RCC 7860 (cell line): ENCODE measurements around the gene LEMD2.

ENCODE experiments used
- DNase-seq: peaks from one replicate; pipeline ENCODE4 v3.0.0-alpha.2; 2015; ENCODE audit warnings: low spot score
- FAIRE-seq: peaks from 2 replicates; lab custom pipeline; 2012; peaks lifted over from hg19 to GRCh38; lab: Jason Lieb, UNC

The LEMD2 gene

DNA sequence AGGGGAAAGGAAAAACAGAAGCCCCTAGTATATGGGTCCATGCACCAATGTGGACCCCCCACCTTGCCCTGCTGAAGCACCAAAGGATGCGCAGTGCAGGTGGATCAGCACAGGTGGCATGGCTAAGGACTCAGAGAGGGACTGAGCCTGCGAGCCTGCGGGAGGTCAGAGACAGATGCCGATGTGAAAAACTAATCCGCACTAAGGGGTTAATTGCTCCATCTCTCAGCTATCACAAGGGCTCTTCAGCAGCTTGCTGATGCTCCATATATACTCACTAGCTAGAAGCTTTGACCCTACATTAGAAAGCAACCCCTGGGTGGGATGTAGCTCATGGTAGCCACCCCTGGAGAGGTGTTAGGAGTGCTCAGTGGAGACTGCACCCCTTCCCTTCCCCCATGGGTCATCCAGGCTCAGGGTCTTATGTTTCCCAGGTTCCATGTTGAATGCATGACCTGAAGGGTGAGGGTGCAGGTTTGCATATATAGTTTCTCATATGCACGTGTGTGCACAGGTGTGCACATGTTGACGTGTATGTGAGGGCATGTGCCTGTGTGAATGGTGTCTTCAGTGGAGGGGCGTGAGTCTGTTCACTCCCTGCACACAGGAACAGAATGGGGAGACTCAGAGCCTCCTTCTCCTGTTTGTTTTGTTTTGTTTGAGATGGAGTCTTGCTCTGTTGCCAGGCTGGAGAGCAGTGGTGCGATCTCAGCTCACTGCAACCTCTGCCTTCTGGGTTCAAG, 28.9 kb downstream of the LEMD2 start:
- FAIRE-seq (no peak), DNase-seq (no peak)

DNA sequence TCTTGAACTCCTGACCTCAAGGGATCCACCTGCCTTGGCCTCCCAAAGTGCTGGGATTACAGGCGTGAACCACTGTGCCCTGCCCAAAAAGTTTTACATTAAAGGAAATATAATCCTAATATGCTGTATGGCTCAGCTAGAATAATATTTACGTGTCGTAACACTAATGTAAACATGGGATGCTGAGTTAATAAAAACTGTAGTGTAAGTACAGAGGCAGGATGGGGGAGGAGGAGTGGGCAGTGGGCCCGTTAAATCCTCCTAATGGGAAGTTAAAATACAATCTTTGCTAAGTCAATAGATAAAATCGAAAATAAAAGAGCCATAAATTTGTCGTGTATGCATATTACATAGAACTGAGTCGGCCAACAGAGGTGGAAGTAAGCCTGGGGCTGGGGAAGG, 30.1 kb downstream of the LEMD2 start:
- DNase-seq, result no peak
- no peak for FAIRE-seq

DNA sequence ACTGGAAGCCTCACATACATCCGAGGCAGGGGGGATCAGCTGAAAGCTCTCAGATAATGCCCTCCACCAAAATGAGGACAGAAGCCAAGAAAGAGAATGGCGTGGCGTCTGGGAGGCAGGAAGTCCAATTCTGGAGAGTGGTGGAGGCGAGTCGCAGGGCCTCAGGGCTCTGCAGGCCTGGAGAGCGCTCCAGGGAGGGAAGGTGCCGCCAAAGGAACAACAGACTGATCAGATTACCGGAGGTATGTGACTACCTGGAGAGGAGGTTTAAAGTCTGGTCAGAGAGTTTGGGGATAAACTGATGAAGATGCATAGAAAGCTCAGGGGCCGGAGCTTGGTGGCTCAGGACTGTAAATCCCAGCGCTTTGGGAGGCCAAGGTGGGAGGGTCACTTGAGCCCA, 31.0 kb downstream of the LEMD2 start:
- FAIRE-seq, result no peak
- DNase-seq, result no peak

DNA sequence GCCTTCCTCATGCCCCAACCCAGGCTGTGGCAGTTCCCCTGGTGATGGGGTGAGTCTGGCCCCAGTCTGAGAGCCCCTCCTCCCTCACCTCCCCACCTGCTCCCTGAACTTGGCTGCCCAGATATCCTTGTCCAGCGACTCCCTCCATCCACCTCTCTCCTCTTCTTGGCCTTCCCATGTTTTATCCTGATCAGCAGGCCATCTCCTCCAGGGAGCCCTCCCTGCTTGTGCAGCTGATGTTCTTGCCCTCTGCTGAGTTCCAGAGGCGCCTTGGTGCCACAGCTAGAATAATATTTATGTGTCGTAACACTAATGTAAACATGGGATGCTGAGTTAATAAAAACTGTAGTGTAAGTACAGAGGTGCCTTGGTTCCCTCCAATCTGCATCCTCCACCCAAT, 31.8 kb downstream of the LEMD2 start:
- no peak for DNase-seq
- no peak for FAIRE-seq

DNA sequence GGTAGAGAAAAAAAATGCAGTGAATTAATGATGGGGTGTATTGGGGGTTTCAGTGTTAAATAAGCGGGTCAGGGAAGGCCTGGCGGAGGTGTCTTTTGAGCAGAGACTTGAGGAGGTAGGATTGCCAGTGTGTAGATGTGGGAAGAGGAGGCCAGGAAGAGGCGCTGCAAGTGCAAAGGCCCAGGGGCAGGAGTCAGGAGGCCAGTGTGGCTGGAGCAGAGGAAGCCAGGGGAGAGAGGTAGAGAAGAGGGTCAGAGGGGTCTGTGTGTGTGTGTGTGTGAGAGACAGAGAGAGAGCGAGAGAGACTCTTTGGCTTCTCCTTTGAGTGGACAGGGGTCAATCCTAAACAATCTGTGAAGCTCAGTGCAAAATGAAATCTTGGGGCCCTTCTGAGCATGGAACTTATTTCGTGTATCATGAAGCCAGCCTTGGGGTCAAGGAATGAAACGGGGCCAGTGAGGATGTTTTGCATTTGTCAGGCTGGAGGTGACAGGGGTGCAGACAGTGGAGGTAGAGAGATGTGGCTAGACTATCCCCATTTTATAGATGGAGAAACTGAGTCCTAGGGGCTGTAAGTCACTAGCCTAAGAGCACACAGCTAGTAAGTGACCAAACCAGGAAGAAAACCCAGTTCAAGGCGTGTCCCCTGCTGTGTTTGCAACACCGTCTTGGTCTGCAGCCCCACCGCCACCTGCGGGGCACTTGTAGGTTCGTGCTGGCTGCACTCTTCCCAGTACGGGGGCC, 32.5 kb downstream of the LEMD2 start:
- FAIRE-seq (no peak), DNase-seq (no peak)

DNA sequence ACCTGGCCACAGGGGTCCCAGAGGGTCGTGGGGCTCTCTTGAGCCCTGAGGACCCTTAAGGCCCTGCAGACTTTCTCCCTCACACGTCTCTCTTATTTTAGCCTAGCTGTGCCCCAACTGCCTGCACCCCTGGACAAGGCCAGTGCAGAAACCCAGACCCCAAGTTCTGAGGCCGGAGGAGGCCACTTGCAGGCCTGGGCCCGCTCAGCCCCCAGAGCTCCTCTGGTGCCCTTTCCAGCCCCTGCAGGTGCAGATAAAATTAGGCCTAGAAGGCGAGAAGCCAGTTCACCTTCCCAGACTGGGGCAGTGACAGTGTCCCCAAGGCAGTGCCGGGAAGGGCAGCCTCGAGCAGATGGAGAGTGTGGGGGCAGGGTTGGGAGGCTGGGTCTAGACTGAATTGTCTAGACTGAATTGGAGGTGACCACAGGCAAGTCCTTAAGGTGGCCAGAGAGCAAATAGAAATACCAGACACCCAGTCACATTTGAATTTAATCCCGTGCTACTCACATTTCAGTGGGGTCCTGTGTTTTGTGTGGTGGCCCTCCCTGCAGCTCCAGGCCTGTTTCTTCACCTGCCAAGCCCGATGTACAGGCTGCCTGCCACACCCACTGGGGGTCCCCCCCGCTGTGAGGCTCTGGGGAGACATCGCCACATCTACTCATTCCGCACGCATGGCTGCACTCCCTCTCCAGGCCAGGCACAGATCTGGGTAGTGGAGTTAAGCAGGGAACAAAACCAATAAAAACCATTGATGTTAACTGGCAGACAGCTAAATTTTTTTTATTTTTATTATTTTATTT, 33.7 kb downstream of the LEMD2 start:
- peak; percentile 53 for FAIRE-seq

DNA sequence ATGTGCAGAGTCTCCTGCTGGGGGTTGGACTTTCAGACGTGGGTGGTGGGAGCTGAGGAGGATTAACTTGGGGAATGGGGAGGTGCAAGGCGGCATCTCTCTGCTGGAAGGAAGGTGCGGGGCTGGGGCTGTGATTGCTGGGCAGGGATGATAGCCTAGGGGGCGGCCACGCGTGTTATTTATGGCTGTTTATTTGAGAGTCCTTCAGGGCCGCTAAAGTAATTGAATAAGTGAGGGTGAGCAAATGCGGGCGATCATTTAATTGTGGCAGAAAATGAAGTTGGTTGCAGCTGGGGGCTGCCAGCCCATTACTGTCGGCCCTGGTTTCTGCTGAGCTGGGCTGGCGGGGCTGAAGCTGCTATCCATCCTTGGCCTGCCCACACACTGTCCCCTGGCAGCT, 34.7 kb downstream of the LEMD2 start:
- no peak for FAIRE-seq
- no peak for DNase-seq

More for the DNA sequence above, 33.7 kb downstream of the LEMD2 start:
- peak; percentile 46 for DNase-seq

DNA sequence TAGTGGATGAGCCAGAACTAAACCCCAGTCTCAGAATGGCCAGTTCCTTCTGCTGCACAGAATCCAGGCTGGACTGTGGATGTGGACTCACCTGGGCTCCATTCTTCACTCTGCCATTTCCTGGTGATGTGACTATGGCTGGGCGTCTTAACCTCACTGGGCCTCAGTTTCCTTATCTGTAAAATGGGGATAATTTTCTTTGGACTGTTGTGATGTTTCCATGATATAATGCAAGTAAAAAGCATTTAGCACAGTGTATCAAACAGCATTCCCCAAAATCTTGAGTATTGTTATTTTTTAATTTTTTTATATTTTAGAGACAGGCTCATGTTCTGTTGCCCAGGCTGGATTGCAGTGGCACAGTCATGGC, 36.3 kb downstream of the LEMD2 start:
- FAIRE-seq, result no peak
- DNase-seq, result no peak

DNA sequence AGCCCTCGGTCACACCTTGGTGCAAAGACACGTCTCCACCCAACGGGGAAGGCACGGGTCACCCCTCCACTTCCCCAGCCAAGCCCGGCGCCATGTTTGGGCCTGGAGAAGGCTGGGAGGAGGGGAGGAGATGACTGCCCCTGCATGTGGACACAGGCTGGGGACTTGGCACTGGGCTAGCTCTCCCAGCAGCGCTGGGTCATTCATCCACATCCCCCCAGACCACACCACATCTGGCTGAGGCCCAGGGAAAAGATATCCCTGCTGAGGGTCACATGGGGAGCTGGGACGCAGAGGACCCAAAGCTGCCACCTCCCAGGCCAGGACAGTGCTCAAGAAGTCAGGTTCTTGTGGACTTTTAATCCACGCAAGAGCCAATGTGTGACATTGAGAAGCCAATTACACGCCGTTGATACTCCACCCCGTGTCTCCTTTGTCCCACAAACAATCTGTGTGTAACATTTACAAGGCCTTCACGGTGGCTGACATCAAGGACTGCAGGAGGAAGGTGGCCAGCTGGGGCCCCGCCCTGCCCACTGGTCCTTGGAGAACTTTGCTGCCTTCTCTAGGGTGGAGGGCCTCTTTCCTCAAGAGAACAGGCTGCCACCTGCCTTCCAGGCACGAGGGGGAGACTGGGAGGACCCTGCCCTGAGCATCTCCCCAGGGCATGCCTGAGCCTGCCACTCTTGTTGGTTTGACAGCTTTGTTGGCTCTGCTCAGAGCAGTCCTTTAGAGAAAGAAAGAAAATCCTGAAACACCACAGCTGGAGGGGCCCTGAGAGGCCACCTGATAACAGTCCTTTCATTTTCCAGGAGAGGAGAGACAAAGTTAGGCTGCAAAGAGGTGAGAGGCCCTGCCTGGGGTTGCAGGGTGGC, 36.9 kb downstream of the LEMD2 start:
- DNase-seq (no peak), FAIRE-seq (no peak)

DNA sequence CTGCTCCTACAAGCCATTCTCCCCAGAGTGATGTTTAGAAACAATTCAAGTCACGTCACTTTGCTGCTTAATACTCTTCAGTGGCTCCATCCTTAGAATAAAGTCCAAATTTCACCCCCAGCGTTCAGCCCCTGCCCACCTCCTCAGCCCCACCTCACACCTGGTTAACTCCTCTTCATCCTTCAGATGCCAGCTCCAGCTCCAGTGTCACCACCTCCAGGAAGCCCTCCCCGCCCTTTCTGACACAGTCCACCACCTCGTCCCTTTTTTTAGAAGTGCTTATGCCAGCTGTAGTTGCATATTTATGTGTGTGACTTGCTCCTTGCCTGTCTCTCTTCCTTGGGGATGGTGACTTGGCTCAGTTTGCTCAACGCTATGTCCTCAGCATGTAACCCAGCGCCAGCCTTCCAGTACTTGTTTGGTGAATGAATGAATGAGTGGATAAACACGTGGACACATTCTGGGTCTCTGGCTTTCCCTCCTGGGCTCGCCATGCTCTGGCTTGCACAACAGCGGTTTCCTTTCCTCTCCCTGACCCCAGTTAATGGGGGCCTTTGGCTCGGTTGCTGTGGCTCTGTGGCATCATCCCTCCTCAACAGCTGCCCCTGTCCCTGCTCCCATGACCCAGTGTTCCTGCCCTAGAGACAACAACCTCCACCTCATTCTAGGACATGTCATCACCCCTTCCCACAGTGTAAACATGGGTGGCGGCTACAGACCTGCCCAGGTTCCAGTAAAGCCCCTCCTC, 38.5 kb downstream of the LEMD2 start:
- no peak for FAIRE-seq
- no peak for DNase-seq

DNA sequence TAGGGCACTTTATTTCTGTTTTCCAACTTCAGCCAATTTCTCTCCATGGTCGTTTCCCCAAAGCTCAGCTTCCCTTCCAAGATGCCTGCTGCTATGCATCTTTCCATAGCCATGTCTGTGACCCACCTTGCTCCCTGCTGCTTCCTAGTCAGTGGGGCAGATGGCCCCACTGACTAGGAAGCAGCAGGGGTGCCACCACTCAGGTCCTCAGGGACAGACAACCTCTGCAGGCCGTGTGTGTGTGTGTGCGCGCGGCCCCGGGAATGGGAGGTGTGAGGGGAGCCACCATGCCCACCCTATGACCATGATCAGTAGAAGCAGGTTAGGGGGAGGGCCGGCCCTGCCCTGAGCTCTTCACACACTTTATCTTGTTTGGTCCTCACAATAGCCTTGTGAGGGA, 39.5 kb downstream of the LEMD2 start:
- DNase-seq (no peak), FAIRE-seq (no peak)

DNA sequence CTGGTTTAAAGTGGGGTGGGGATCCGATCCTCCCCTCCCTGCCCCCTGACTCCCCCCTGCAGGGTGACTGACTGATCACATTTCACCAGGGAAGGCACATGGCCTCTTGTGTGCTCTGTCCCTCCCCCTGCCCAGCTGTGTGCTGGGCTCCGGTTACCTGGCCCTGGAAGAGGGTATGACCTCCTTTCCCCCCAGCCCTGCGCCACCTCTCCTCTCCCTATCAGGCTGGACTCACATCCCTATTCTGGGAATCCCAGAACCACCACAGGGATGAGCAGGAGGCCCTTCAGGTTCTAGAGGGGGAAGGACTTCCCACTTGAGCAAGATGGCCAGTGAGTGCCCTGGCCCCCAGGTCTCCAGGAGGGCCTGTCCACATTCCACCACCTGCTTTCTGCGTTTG, 40.1 kb downstream of the LEMD2 start:
- FAIRE-seq (no peak), DNase-seq (no peak)

DNA sequence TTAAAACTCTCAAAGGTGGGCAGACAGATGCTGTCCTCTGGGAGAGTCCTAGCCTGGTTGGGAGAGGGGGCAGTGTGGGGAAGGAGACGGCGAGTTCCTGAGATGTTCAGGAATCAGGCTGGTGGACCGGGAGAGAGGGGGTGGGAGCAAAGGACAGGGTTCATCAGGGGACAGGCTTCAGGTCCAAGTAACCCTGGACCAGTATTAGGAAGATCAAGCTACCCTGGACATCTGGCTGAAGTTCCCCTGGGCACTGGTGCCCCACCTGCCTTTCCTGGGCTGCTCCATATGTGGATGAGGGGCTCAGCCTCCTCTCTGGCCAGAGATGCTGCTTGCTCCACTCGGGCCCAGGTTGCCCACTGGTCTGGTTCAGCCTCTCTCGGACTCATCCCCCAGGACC, 41.1 kb downstream of the LEMD2 start:
- FAIRE-seq, result no peak
- DNase-seq, result no peak

DNA sequence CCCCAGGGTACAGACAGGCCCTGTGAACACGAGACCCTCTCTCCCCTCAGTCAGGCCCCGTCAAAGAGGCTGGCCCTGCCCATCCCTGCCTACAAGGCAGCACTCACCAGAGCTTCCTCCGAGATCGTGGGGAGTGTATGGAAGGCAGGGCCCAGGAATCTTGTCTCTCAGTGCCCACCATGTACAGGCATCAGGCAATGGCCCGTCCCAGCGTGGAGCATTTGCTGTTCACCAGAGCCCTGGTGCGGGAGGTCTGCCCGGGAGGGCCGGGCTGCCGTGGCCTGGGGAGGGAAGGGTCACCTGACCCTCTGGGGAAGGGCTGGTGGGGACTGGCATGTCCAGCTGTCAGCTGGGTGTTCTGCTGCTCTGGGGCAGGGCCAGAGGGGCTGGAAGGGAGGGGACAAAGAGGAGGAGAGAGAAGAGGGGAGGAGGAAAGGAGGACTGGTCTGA, 42.3 kb downstream of the LEMD2 start, which contains the start of gene IP6K3:
IP6K3 (minus strand) TSS at position 255 of the 450 bp plus-strand sequence. CDS start 11,429 bp downstream, outside the sequence.
- FAIRE-seq (no peak), DNase-seq (no peak)

DNA sequence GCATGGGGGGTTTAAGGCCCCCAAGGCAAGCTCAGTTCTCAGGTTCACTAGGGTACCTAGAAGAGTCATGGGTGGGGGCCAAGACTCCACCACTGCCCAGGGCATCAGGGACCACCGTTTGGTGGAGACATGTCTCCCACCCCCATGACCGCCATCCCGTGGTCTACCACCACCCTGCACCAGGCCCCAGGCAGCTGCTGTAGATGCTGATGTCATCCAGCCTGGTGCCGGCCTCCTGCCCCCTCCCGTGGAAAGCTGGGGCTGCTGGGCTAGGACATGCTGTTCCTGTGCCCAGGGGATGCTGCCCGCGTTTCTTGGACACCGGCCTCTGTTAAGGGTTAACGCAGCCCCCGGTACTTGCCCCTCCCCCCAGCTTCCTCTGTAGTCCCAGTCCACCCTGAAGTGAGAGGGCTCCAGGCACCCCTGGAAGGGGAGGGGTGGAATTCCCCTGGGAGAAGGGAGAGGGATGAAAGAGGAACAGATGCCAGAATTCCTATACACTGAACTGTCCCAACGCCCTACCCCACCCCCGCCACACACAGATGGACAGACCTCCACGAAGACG, 42.8 kb downstream of the LEMD2 start:
- DNase-seq (no peak), FAIRE-seq (no peak)

DNA sequence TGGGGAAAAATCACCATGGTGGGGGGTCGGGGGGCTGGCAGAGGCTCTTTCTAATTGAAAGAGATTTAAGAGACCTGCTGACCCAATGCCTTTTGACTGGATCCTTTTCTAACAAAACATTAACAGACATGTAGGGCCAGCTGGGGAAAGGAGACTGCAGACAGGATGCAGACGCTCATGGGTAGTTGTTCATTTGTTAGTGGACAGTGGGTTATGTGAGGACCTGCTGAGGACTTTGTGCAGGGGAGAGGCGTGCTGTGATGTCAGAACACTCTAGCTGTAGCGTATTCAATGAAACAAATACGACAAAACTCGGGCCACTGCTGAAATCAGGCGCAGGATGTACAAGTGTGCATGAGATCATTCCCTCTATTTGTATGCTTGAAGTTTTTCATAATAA, 43.4 kb downstream of the LEMD2 start:
- DNase-seq, result peak; percentile 18
- no peak for FAIRE-seq

DNA sequence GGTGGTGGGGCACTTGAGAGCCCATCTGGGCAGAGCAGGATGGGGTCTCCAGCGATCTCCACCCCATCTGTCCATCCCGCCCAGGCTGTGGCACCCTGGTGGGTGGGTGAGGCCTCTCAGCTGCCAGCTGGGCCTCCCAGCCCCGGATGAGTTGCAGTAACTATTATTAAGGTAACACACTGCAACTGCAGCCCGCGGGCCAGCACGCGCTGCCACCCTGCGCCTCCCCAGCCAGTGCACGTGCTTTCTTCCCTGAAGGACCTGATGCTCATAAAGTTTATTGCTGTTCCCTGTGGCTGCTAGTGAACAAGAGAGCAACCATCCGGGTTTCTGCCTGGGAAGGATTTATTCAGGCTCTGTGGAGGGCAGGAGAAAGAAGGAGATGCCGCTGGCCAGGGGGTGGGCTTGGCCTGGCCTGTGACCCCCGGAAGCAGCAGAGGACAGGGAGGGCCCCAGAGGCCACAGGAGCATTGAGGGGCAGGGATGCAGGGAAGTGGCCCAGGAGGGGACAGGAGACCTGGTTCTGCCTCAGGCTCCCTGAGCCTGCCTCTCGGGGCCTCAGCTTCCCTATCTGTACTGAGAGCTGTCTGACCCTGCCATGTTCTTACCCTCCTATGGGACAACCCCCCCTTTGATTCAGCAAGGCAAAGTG, 43.9 kb downstream of the LEMD2 start:
- DNase-seq, result no peak
- FAIRE-seq, result no peak

DNA sequence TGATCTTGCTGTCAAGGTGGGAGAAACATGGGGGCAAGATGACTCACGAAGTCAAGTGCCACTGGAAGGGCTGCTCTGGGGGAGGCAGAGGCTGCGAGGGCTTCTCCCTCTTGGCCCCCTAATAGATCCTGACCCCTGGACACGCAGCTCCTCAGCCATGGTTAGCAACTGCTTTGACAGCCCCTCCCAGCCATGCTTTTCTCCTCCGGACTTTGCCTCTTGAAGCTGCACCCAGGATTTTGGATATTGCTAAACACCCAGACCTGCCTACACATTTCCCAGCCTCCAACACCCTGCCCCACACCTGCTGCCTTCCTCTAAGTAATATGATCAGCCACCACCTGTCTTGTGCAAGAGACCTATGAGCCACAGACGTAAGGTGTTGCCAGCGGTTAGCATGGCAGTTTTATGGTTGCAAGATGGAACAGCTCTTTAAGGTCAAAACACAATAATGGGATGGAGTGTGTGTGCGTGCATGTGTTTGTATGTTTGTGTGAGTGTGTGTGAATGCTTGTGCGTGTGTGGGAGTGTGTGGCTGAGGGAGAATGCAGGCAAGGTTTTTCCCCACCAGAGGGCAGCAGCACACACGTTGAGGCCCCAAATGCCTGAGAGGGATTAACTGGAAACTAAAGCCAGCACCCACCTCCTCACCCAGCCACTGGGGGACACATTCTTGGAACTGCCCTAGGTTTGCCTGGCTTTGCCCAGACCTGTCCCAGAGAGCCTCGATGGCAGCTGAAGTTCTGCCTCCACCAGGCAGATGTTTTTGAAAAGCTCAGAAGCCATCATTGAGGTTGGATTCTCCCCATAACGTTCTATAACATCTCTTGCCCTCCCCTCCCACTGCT, 44.7 kb downstream of the LEMD2 start:
- DNase-seq, result peak; percentile 22
- no peak for FAIRE-seq
